HL-60 (cell line): Measurements from ENCODE around the gene PLEKHD1.

ENCODE experiments used
- CTCF ChIP-seq: IDR thresholded peaks from one replicate; pipeline ENCODE4 v1.5.1; 2011; ENCODE audit warnings: low read length, control low read depth, inconsistent platforms; ENCODE audit not compliant: insufficient read depth
- POLR2AphosphoS5 ChIP-seq: IDR thresholded peaks from 2 replicates; pipeline ENCODE4 v1.6.1; 2012; ENCODE audit warnings: low read depth

GRCh38 chr14:69504775-69505174 lies 20.2 kb downstream of the PLEKHD1 start:
- no peak for TF ChIP-seq CTCF
- TF ChIP-seq POLR2AphosphoS5 = no peak
